Measurements from ENCODE around the gene DELE1.
A peak's percentile ranks its signal among the peaks of the same experiment; 100 is the strongest.

Gene DELE1

DNA sequence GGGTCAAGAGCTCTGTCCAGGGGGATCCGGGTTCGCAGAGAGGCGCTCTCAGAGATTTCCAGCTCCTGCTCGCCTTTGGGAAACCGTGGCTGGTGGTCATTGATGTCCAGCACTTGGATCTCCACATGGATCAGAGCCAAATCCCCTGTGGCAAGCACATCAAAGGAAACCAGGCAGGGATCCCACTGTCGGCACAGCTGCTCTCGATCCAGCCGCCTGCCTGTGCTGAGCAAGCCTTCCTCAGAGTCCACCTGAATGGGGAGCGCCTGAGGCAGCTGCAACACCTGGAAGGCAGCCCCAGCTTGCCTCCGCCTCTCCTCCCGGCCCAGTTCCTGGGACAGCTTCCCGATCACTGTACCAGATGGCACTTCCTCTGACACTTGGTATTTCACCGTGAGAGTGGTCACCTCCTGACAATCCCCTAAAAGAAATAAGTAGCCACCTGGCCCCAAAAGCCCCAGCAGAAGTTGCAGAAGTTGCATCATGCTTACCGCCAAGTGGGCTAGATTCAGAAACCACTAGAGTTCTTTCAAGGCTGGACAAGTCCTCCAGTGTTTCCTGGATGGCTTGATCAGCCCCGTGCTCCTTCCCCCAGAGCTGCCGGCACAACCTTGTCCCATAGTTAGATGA, 33.8 kb downstream of the DELE1 start:
- DNase-seq (ENCODE audit: low read depth, low spot score): no peak

GRCh38 chr5:141958113-141958512, 34.4 kb downstream of the DELE1 start, which contains the start of gene PCDH12:
Gene PCDH12 (minus strand): TSS chr5:141958202. CDS start chr5:141957851, 351 bp downstream.
- no peak for DNase-seq (ENCODE audit: low read depth, low spot score)

- no peak for DNase-seq (ENCODE audit: low read depth, low spot score)
These were observed 35.0 kb downstream of the DELE1 start for GRCh38 chr5:141958546-141959172.

DNA sequence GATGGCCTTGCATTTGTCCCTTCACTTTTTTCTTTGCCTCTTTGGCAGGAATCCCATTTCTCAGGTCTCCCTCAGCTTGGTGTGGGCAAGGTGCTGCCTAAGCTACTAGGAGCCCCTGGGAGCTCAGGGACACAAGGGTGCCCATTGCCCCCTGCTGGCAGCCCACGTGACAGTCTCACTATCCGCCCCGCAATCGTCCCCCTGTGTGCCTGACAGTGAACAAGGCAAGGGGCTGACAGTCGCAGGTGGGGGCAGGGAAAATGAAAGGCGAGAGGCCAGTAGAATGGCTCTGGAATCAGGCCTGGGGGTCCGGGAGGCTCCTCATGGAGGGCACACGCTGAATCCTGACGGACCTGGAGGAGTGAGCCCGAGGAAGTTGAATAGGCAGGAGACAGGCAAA, 36.3 kb downstream of the DELE1 start:
- no peak for DNase-seq (ENCODE audit: low read depth, low spot score)

DNA sequence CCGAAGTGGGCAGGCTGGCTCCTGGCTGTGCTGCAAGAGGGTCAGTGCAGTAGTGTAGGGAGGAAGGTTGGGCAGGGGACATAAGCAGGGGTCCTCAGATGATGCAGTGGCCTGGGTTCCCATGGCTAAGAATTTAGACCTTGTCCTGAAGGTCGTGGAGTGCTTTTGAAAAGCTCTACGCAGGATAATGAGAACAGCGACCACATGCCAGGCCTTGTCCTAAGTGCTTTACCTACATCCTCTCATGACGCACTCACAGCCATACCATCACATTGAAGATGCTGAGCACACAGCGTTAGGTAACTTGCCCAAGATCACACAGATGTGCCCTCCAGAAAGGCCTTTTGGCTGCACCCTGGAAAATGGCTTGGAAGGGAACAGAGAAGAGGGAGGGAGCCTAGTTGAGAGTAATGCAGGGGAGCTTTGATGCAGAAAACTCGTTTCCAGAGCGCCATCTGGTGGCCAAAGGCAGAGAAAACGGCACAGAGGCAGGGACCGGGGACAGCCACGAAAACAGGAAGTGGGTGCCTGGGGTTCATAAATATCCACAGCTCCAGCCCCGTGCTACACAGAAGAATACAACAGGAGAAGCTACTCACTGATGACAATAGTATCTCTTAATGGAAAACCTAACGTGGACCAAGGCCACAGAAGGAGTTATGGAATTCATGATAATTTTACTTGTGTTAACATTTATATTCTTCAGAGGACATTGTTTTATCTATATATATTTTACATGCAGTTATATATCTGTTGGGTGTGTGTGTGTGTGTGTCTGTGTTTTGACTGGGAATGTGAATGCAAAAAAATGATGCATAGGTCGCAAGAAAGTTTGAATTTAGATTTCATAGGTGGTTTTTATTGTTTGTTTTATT, 37.0 kb downstream of the DELE1 start:
- DNase-seq (ENCODE audit: low read depth, low spot score): peak; percentile 79

DNA sequence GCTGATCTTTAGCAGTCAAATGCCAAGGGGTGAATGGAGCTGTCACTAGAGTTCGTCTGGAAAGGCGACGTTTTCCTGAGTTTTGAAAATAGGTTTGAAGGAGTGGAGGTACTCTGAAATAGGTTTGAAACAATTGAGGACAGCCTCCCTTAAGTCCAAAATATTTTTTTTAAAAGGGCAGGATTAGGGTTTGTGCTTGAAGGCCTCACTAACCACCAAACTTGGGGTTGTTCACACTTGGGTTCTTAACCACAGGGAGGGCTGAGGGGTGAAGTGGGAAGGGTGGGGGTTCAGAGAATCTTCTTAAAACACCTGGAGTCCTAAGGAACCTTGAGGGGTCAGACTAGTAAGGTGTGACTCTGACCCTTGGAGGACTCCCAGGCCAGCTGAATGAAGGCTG, 37.8 kb downstream of the DELE1 start:
- no peak for DNase-seq (ENCODE audit: low read depth, low spot score)

- no peak for DNase-seq (ENCODE audit: low read depth, low spot score)
These were observed 40.0 kb downstream of the DELE1 start for GRCh38 chr5:141963701-141964100.

DNA sequence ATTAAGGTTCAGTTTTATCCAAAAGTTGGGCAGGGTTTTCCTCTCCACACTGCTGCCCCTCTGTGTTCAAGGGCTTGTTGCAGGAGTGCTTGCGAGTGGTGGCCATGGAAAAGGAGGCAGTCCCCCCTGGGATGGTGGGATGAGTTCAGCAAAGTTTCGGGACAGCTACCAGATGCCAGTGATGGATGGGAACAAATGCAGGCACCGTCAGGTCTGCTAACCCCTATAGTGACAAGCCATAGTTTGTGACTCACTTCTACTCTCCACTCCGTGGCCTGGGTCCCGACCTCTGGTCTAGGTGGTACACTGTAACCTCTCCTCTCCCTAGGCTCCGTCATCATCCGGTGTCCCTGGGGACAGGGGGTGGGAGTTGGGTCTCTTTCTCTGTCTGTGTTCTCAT, 41.4 kb downstream of the DELE1 start:
- no peak for DNase-seq (ENCODE audit: low read depth, low spot score)

GRCh38 chr5:141966275-141966962, 42.7 kb downstream of the DELE1 start:
- no peak for DNase-seq (ENCODE audit: low read depth, low spot score)

- DNase-seq (ENCODE audit: low read depth, low spot score): no peak
These were observed 43.3 kb downstream of the DELE1 start for GRCh38 chr5:141966963-141967333.

DNA sequence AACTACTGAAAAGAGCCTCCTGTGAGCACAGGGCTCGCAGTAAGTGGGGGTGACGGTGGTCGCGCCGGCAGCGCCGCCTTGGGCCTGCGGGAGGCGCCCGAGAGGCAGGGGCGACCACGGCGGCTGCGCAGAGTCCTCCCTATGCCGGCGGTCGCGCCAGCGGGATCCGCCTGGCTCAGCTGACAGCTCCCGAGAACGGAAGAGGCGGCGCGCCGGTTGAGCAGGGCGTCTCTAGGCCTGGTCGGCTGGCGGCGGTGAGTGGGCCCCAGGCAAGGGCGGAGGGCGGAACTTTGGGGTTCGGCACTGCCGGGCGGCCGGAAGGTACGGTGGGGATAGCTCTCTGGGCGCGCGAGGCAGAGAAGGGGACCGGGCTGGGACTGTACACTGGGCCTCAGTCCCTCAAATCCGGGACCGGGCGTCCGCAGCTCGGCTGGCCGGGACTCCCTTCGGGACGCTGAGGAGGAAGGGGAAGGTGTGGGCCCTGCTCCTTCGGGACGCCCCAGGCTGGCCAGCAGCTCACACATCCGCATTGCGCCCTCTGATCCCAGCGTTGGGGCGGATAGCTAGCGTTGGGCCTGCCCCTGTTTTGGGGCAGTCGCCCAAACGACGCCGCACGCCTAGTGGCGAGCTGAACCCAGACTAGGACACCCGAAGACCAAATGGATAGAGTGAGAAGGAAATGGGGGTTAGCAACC, 45.4 kb downstream of the DELE1 start, which contains the start of gene RNF14:
Gene RNF14 (plus strand): TSS at position 192 of the 695 bp plus-strand sequence. CDS start 4,484 bp downstream, outside the sequence.
- DNase-seq (ENCODE audit: low read depth, low spot score): peak; percentile 88

GRCh38 chr5:141969783-141970771, 46.4 kb downstream of the DELE1 start:
- no peak for DNase-seq (ENCODE audit: low read depth, low spot score)

- DNase-seq (ENCODE audit: low read depth, low spot score): no peak
These were observed 50.4 kb downstream of the DELE1 start for GRCh38 chr5:141973871-141974595.

- DNase-seq (ENCODE audit: low read depth, low spot score): no peak
These were observed 52.5 kb downstream of the DELE1 start for GRCh38 chr5:141976176-141976575.

- DNase-seq (ENCODE audit: low read depth, low spot score): no peak
These were observed 54.7 kb downstream of the DELE1 start for GRCh38 chr5:141978389-141978788.

GRCh38 chr5:141982626-141983025, 59.0 kb downstream of the DELE1 start:
- no peak for DNase-seq (ENCODE audit: low read depth, low spot score)

- no peak for DNase-seq (ENCODE audit: low read depth, low spot score)
These were observed 62.4 kb downstream of the DELE1 start for GRCh38 chr5:141986072-141986471.

DNA sequence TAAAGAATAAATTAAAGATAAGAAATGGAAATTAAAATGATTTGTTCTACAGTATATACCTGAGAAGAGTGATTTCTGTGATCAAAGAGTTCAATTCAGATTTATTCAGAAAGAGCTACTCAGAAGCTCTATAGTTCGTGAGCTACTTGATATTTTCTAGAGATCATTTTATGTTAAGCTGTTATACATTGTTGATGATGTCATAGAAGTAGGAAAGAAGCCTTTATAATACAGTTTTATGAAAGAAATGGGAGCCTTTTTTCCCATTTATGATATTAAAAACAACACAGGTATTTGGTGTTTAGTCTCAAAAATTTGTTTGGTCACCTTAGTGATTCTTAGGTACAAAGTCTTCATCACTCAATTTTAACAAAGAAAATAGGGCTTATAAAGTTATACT, 66.0 kb downstream of the DELE1 start:
- no peak for DNase-seq (ENCODE audit: low read depth, low spot score)

Data from activated naive CD8-positive, alpha-beta T cell treated with anti-CD3 and anti-CD28 coated beads, Interleukin-2, amount 50 U/mL, for 16 hours (primary cell).